Hypothalamus (tissue), 51 donors: ENCODE data around the gene CRYGN.

Source experiments
- DNase-seq, 51 donors: peaks; one replicate each; lab custom pipeline; 2025; lab: John Stamatoyannopoulos, UW

The CRYGN gene

GRCh38 chr7:151393031-151393977, 46.6 kb downstream of the CRYGN start:
- DNase-seq: no peak

- DNase-seq: no peak
These were observed 47.5 kb downstream of the CRYGN start for GRCh38 chr7:151392426-151392825.

- DNase-seq: no peak
These were observed 47.9 kb downstream of the CRYGN start for GRCh38 chr7:151392002-151392401.

GRCh38 chr7:151391358-151391730, 48.6 kb downstream of the CRYGN start:
- DNase-seq: no peak

GRCh38 chr7:151390598-151391357, 49.2 kb downstream of the CRYGN start:
- DNase-seq: no peak

GRCh38 chr7:151389768-151390597, 50.0 kb downstream of the CRYGN start:
- DNase-seq: no peak

GRCh38 chr7:151389096-151389767, 50.7 kb downstream of the CRYGN start:
- no peak for DNase-seq

- DNase-seq: no peak
These were observed 51.5 kb downstream of the CRYGN start for GRCh38 chr7:151388430-151388829.

GRCh38 chr7:151388007-151388297, 52.0 kb downstream of the CRYGN start:
- no peak for DNase-seq

- DNase-seq: no peak
These were observed 52.6 kb downstream of the CRYGN start for GRCh38 chr7:151387161-151388006.

GRCh38 chr7:151386301-151387160, 53.4 kb downstream of the CRYGN start:
- DNase-seq: no peak

GRCh38 chr7:151385626-151386300, 54.2 kb downstream of the CRYGN start:
- DNase-seq: no peak

GRCh38 chr7:151384776-151385625, 54.9 kb downstream of the CRYGN start:
- DNase-seq: no peak

GRCh38 chr7:151384352-151384697, 55.6 kb downstream of the CRYGN start:
- no peak for DNase-seq

- no peak for DNase-seq
These were observed 56.1 kb downstream of the CRYGN start for GRCh38 chr7:151383638-151384351.

GRCh38 chr7:151382079-151382885, 57.7 kb downstream of the CRYGN start:
- DNase-seq: no peak
